MCF 10A (cell line): Measurements from ENCODE around the gene C14orf93. TPM values are rescaled to one million over a fixed set of nuclear protein-coding genes. Genes with fewer than 3 reads are reported as not detected.

Source experiments
- Bru-seq: library from RNA; stranded (reverse); fragments of 400-500 nt; gene quantifications from one replicate; lab custom pipeline; 2021; lab: Mats Ljungman, UMichigan
- BruChase-seq, 2 experiments: library from RNA; stranded (reverse); fragments of 400-500 nt; gene quantifications; one replicate each; lab custom pipeline; 2021; lab: Mats Ljungman, UMichigan
- BruUV-seq: library from RNA; stranded (reverse); fragments of 400-500 nt; replicated peaks from 2 replicates; lab custom pipeline; 2021; lab: Mats Ljungman, UMichigan
- CTCF ChIA-PET: fragments of 300-600 bp; sonication (Branson Sonifier 250); formaldehyde crosslinking; extraction: SDS; loops from one replicate; lab custom pipeline; 2021; ENCODE audit warnings: antibody characterized with exemption, inconsistent platforms; lab: Yijun Ruan, JAX
- POLR2A ChIA-PET: fragments of 300-600, 350-650 bp; sonication (Branson Sonifier 250); formaldehyde crosslinking; extraction: SDS; loops from one replicate; lab custom pipeline; 2020; ENCODE audit warnings: antibody characterized with exemption, inconsistent platforms; lab: Yijun Ruan, JAX
- DNase-seq: peaks from one replicate; pipeline ENCODE4 v3.0.0-alpha.2; 2018; ENCODE audit not compliant: unreplicated experiment
- H3K27ac Mint-ChIP-seq: one replicate; pipeline ENCODE4 v1.8.0; 2022; ENCODE audit warnings: mild to moderate bottlenecking, low read depth, mixed read lengths; ENCODE audit not compliant: unreplicated experiment
- H3K27me3 Mint-ChIP-seq: one replicate; pipeline ENCODE4 v1.8.0; 2022; ENCODE audit warnings: mixed read lengths; ENCODE audit not compliant: insufficient read depth, unreplicated experiment
- H3K36me3 Mint-ChIP-seq: one replicate; pipeline ENCODE4 v1.8.0; 2022; ENCODE audit warnings: mild to moderate bottlenecking, moderate library complexity, mixed read lengths; ENCODE audit not compliant: insufficient read depth, unreplicated experiment
- H3K4me1 Mint-ChIP-seq: one replicate; pipeline ENCODE4 v1.8.0; 2022; ENCODE audit warnings: mixed read lengths; ENCODE audit not compliant: insufficient read depth, unreplicated experiment
- H3K4me3 Mint-ChIP-seq: one replicate; pipeline ENCODE4 v1.8.0; 2022; ENCODE audit warnings: mild to moderate bottlenecking, moderate library complexity, mixed read lengths; ENCODE audit not compliant: unreplicated experiment
- H3K9me3 Mint-ChIP-seq: one replicate; pipeline ENCODE4 v1.8.0; 2022; ENCODE audit warnings: mixed read lengths; ENCODE audit not compliant: unreplicated experiment
- intact Hi-C: fragments of 100-400 bp; cut with micrococcal nuclease; formaldehyde crosslinking; loops from 2 replicates; pipeline ENCODE4 v1.14.1; 2022
- long read RNA-seq: library from polyadenylated mRNA; stranded (forward); transcript quantifications from one replicate; pipeline ENCODE4 v2.0.0, GENCODE V29; 2022
- total RNA-seq: library from RNA; stranded (reverse); gene quantifications from 2 replicates; pipeline ENCODE4 v1.2.3, GENCODE V29; 2022
- TF ChIP-seq, protein P1 (sequence below): fragments of 200-600 bp; IDR thresholded peaks from one replicate; pipeline ENCODE4 v1.8.0; 2022; ENCODE audit warnings: antibody characterized with exemption, mild to moderate bottlenecking; ENCODE audit not compliant: unreplicated experiment

The C14orf93 gene, protein sequence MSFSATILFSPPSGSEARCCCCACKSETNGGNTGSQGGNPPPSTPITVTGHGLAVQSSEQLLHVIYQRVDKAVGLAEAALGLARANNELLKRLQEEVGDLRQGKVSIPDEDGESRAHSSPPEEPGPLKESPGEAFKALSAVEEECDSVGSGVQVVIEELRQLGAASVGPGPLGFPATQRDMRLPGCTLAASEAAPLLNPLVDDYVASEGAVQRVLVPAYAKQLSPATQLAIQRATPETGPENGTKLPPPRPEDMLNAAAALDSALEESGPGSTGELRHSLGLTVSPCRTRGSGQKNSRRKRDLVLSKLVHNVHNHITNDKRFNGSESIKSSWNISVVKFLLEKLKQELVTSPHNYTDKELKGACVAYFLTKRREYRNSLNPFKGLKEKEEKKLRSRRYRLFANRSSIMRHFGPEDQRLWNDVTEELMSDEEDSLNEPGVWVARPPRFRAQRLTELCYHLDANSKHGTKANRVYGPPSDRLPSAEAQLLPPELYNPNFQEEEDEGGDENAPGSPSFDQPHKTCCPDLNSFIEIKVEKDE
- total RNA-seq (6.1 and 7.1 TPM in 2 replicates), Bru-seq, nascent RNA (percentile 54 among the genes with signal in this experiment), BruChase-seq, experiment 1, labeled RNA remaining after a 6-hour chase (percentile 52 among the genes with signal in this experiment), BruChase-seq, experiment 2, labeled RNA remaining after a 2-hour chase (percentile 60 among the genes with signal in this experiment)
- long read RNA-seq, partial matches to known transcripts = 1 of 14 reads
- long read RNA-seq, other reads (novel, unspliced or antisense) = 7 of 14 reads

DNA sequence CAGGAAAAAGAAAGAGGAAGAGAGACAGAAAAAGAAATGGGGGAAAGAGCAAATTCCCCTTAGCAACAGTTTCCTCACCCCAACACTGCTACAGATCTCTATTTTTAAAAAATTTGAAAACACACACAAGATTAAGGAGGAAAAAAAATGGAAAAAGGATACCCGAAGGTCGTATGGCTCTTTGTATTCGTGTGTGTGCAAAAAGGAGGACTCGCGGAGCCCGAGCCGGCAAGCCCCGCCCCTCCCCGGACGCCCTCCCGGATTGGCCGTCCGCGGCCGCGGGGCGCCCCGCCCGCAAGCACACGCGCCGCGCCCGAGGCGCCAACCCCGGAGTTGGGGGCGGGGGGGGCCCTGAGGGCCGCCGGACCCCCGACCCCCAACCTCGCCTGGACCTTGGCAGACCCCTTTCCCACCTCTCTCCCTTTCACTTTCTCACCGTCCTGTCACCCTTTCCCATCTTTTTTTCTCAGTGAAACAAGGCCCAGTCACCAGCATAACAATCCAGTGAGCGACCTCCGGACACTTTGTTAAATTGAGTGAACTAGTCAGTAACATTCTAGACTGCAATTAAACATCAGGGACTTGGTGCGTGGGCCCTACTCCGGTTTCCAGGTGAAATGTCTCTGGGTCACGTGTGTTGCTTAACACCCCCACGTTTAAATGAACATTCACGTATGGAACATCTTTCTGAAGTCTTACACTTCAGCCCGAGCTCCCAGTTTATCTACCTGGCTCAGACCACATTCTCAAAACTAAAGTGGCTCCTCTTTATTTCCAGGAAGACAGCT lies at the start of gene C14orf93:
TSS of gene C14orf93 (minus strand) at position 205 of the 788 bp plus-strand sequence. CDS start 11,120 bp downstream, outside the sequence.
- POLR2A ChIA-PET = interaction anchor here (0.9 to 1.1 kb wide), 4 partner anchors 11 to 32 kb away, joined by 3 to 5 read pairs (median 4); partner anchors contain the start of genes AJUBA and PSMB5
- Mint-ChIP-seq H3K36me3 (no peaks in the 10 kb centered on the region), H3K27me3 (no peaks in the 10 kb centered on the region), H3K9me3 (no peaks in the 10 kb centered on the region), H3K27ac (peak within 1 kb of the TSS; percentile 91), H3K4me3 (peak within 1 kb of the TSS; percentile 79), H3K4me1 (peaks cover 34% of the 10 kb centered on the region)
- CTCF ChIA-PET = interaction anchor here (0.6 to 2.4 kb wide), 6 partner anchors 15 to 72 kb away, joined by 3 to 18 read pairs (median 6); no protein-coding TSS in a partner anchor
- BruUV-seq = no TSS peak
- intact Hi-C loops = no loop called here
- DNase-seq = peak; percentile 61
- TF ChIP-seq, protein P1, sequence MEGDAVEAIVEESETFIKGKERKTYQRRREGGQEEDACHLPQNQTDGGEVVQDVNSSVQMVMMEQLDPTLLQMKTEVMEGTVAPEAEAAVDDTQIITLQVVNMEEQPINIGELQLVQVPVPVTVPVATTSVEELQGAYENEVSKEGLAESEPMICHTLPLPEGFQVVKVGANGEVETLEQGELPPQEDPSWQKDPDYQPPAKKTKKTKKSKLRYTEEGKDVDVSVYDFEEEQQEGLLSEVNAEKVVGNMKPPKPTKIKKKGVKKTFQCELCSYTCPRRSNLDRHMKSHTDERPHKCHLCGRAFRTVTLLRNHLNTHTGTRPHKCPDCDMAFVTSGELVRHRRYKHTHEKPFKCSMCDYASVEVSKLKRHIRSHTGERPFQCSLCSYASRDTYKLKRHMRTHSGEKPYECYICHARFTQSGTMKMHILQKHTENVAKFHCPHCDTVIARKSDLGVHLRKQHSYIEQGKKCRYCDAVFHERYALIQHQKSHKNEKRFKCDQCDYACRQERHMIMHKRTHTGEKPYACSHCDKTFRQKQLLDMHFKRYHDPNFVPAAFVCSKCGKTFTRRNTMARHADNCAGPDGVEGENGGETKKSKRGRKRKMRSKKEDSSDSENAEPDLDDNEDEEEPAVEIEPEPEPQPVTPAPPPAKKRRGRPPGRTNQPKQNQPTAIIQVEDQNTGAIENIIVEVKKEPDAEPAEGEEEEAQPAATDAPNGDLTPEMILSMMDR = no peak

DNA sequence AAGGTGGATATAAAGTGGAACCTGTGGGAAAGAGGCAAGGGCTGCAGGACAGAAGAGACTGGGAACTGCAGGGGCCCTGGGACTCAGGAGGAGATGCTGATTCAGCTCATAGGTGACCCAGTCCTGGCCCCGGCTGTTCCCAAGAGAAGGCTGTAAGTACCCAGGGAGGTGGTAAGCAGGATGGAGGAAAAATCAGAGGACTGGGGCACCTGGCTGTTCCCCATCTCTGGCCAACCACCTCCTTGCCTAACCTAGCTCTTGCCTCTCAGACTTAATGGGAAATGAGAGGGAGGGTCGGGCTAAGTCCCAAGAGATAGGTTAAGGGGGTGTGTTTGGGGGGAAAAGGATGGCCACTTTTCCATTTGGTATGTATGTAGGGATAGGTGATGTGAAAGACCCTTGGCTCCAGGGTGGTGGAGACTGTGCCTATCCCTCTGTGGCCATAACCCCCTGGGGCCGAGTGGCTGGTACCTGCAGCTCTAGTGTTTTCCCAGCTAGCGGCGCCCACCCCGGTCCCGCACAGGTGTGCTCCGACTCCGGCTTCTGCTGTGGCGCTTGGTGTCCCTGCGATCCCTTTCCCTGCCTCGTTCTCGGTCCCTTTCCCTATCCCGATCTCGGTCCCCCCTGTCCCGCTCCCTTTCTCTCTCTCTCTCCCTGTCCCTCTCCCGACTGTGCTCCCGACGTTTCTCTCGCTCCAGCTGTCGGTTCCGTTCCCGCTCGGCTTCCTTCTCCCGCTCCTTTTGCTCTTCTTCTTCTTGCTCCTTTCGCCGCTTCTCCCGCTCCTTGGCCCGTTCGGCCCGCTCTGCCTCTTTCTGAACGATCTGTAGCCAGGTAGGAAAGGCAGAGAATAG lies 48.9 kb upstream of the C14orf93 start:
- POLR2A ChIA-PET = interaction anchor here (0.6 to 7.7 kb wide), 20 partner anchors 10 to 513 kb away, joined by 3 to 133 read pairs (median 6); partner anchors contain the start of genes ACIN1, AJUBA, C14orf119 and PABPN1
- CTCF ChIA-PET = interaction anchor here (0.5 to 16.3 kb wide), 42 partner anchors 10 to 1299 kb away, joined by 3 to 620 read pairs (median 5); partner anchors contain the start of genes ACIN1, AJUBA, C14orf119 and PRMT5
- intact Hi-C loops = loop anchor here (1.0 to 5.0 kb wide), 4 partner anchors 65 to 237 kb away; partner anchors contain the start of gene PRMT5
- Mint-ChIP-seq H3K36me3 (peaks cover 69% of the 10 kb centered on the region), H3K9me3 (no peaks in the 10 kb centered on the region), H3K27ac (no peak overlapping the region), H3K4me1 (peaks cover 46% of the 10 kb centered on the region), H3K27me3 (no peaks in the 10 kb centered on the region), H3K4me3 (no peak overlapping the region)
- DNase-seq = no peak
- TSS peak; percentile 89 for BruUV-seq
- TF ChIP-seq, protein P1 = no peak

DNA sequence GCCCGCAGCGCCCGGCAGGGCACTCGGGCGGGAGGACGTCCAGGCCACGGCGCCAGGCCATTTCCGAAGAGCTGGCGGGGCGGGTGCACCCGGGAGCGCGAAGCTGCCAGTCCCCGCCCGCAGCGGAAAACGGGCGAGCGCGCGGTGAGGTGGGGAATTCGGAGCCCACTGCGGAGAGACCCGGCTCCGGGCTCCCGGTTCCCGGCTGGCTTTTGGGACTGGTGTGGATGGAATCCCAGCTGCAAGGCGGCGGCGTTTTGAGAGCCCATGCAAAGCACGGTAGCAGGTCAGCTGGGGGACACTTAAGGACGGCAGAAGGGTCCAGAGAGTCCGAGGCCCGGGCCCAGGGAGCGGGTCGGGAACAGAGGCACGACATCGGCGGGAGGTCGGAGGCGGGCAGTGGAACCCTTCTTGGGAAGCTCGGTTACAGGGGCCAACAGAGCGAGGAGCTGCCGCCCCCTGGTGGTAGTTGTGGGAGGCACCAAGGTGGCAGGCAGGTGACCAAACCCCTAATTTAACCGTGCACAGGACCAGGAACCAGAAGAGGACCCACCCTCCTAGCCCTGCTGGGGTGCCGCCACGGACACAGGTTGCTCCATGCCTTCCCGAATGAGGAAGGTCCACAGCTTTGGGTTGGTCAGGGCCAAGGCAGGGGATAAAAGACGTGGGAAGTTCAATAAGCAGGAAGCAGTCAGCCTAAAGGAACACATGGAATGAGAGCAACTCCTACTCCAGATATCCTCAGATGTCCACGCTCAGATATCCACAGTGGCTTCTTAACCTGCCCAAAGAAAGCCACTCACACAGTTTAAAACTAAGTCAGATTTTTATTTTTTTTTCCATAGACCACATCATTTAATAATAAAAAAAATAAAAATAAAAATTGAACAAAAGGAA lies 48.1 kb upstream of the C14orf93 start:
- peaks cover 40% of the 10 kb centered on the region for H3K4me1 Mint-ChIP-seq
- ChIA-PET POLR2A (interaction anchor here (0.6 to 7.7 kb wide), 19 partner anchors 11 to 501 kb away, joined by 3 to 133 read pairs (median 6); partner anchors contain the start of genes ACIN1, AJUBA, C14orf119 and PABPN1), CTCF (interaction anchor here (0.5 to 16.3 kb wide), 43 partner anchors 9 to 1300 kb away, joined by 3 to 620 read pairs (median 4); partner anchors contain the start of genes ACIN1, AJUBA, C14orf119 and HAUS4)
- DNase-seq = peak; percentile 90
- no peak overlapping the region for H3K27ac Mint-ChIP-seq
- TF ChIP-seq, protein P1 = peak; percentile 94
- no TSS peak for BruUV-seq
- intact Hi-C loops = loop anchor here (1.0 to 5.0 kb wide), 4 partner anchors 64 to 236 kb away; partner anchors contain the start of gene PRMT5
- peaks cover 60% of the 10 kb centered on the region for H3K36me3 Mint-ChIP-seq
- no peaks in the 10 kb centered on the region for H3K9me3 Mint-ChIP-seq
- H3K27me3 Mint-ChIP-seq = no peaks in the 10 kb centered on the region
- H3K4me3 Mint-ChIP-seq = peak overlapping the region; percentile 83
